ENCODE measurements around the gene ZNF213. TPM values are rescaled to one million over a fixed set of nuclear protein-coding genes. Genes with fewer than 3 reads are reported as not detected.
A peak's percentile ranks its signal among the peaks of the same experiment; 100 is the strongest.

ZNF213 gene
- total RNA-seq, 1 donor, result 8.0 TPM

- H3K4me1 ChIP-seq (ENCODE audit: insufficient read depth, low read length), result peaks cover 9% of the 10 kb centered on the region
- peak; percentile 13 for TF ChIP-seq CTCF (IDR thresholded peaks at IDR 0.05; ENCODE audit: extremely low read depth, low read depth, low read length)
- peak overlapping the region; percentile 96 for H2AFZ ChIP-seq (ENCODE audit: low read length)
- no peaks in the 10 kb centered on the region for H4K20me1 ChIP-seq (ENCODE audit: insufficient read depth, low read length)
- H3K27me3 ChIP-seq (ENCODE audit: insufficient read depth, low read length), result no peaks in the 10 kb centered on the region
- H3K4me3 ChIP-seq (ENCODE audit: insufficient read depth, low read length), result peak overlapping the region; percentile 93
- DNase-seq (ENCODE audit: insufficient read length, low spot score, missing footprints), result peak; percentile 99
- peaks cover 22% of the 10 kb centered on the region for H3K36me3 ChIP-seq (ENCODE audit: insufficient read depth, low read length)
- no peaks in the 10 kb centered on the region for H3K9me3 ChIP-seq (ENCODE audit: low read depth, low read length)
- H3K79me2 ChIP-seq (ENCODE audit: insufficient read depth, low read length), result no peaks in the 10 kb centered on the region
- H3K4me2 ChIP-seq (ENCODE audit: insufficient read depth, low read length), result peak overlapping the region; percentile 95
- peak overlapping the region; percentile 48 for H3K27ac ChIP-seq (ENCODE audit: low read depth, low read length)
These were observed 10.6 kb upstream of the ZNF213 start for GRCh38 chr16:3123986-3124886.

GRCh38 chr16:3127745-3128144, 7.1 kb upstream of the ZNF213 start:
- no peak for TF ChIP-seq CTCF (IDR thresholded peaks at IDR 0.05; ENCODE audit: extremely low read depth, low read depth, low read length)
- DNase-seq (ENCODE audit: insufficient read length, low spot score, missing footprints), result no peak
- H3K27me3 ChIP-seq (ENCODE audit: insufficient read depth, low read length), result no peaks in the 10 kb centered on the region
- H3K79me2 ChIP-seq (ENCODE audit: insufficient read depth, low read length), result peaks cover 10% of the 10 kb centered on the region
- H3K27ac ChIP-seq (ENCODE audit: low read depth, low read length), result no peak overlapping the region
- H3K4me3 ChIP-seq (ENCODE audit: insufficient read depth, low read length), result no peak overlapping the region
- peaks cover 16% of the 10 kb centered on the region for H3K4me1 ChIP-seq (ENCODE audit: insufficient read depth, low read length)
- peaks cover 2% of the 10 kb centered on the region for H4K20me1 ChIP-seq (ENCODE audit: insufficient read depth, low read length)
- peaks cover 31% of the 10 kb centered on the region for H3K36me3 ChIP-seq (ENCODE audit: insufficient read depth, low read length)
- no peak overlapping the region for H3K4me2 ChIP-seq (ENCODE audit: insufficient read depth, low read length)
- H2AFZ ChIP-seq (ENCODE audit: low read length), result no peak overlapping the region
- H3K9me3 ChIP-seq (ENCODE audit: low read depth, low read length), result no peaks in the 10 kb centered on the region

- Histone ChIP-seq H3K4me2 (ENCODE audit: insufficient read depth, low read length) (peak overlapping the region; percentile 77), H4K20me1 (ENCODE audit: insufficient read depth, low read length) (peaks cover 8% of the 10 kb centered on the region), H3K4me1 (ENCODE audit: insufficient read depth, low read length) (peaks cover 14% of the 10 kb centered on the region), H3K27ac (ENCODE audit: low read depth, low read length) (peak overlapping the region; percentile 31), H3K9me3 (ENCODE audit: low read depth, low read length) (no peaks in the 10 kb centered on the region), H3K27me3 (ENCODE audit: insufficient read depth, low read length) (no peaks in the 10 kb centered on the region), H3K36me3 (ENCODE audit: insufficient read depth, low read length) (peaks cover 31% of the 10 kb centered on the region), H3K4me3 (ENCODE audit: insufficient read depth, low read length) (peak overlapping the region; percentile 61), H3K79me2 (ENCODE audit: insufficient read depth, low read length) (peaks cover 25% of the 10 kb centered on the region), H2AFZ (ENCODE audit: low read length) (peak overlapping the region; percentile 75)
- TF ChIP-seq CTCF (IDR thresholded peaks at IDR 0.05; ENCODE audit: extremely low read depth, low read depth, low read length), result peak; percentile 96
- peak; percentile 95 for DNase-seq (ENCODE audit: insufficient read length, low spot score, missing footprints)
These were observed 5.4 kb upstream of the ZNF213 start for GRCh38 chr16:3129137-3130131.

All from osteoblast (primary cell).